Activated CD8-positive, alpha-beta T cell treated with anti-CD3 and anti-CD28 coated beads, Interleukin-2, amount 10 ng/mL, durations not matched to agents 7 days and 5 days (primary cell): ENCODE results near the gene ARFGAP1. TPM values are rescaled to one million over a fixed set of nuclear protein-coding genes. Genes with fewer than 3 reads are reported as not detected.
A peak's percentile ranks its signal among the peaks of the same experiment; 100 is the strongest.

ENCODE experiments used
- ATAC-seq: fragments of 150-1000 bp; cut with Tn5 transposase; one replicate; pipeline ENCODE4 v1.10.0; 2021; ENCODE audit warnings: moderate library complexity
- CTCF ChIA-PET: fragments of 350-600 bp; sonication (Branson Sonifier 250); formaldehyde crosslinking; loops from one replicate; lab custom pipeline; 2021; ENCODE audit warnings: antibody characterized with exemption; lab: Charles Lee
- POLR2A ChIA-PET: fragments of 350-600 bp; sonication (Branson Sonifier 250); formaldehyde crosslinking; loops from one replicate; lab custom pipeline; 2021; ENCODE audit warnings: antibody characterized with exemption; lab: Charles Lee
- DNase-seq: peaks from one replicate; pipeline ENCODE4 v3.0.0-alpha.2; 2020
- H3K27ac Mint-ChIP-seq: one replicate; pipeline ENCODE4 v1.8.0; 2021; ENCODE audit warnings: mild to moderate bottlenecking, mixed read lengths
- H3K27me3 Mint-ChIP-seq: one replicate; pipeline ENCODE4 v1.8.0; 2021; ENCODE audit warnings: low read depth, mixed read lengths
- H3K36me3 Mint-ChIP-seq: one replicate; pipeline ENCODE4 v1.8.0; 2021; ENCODE audit warnings: low read depth, mixed read lengths
- H3K4me1 Mint-ChIP-seq: one replicate; pipeline ENCODE4 v1.8.0; 2021; ENCODE audit warnings: low read depth, mixed read lengths
- H3K4me3 Mint-ChIP-seq: one replicate; pipeline ENCODE4 v1.8.0; 2021; ENCODE audit warnings: mild to moderate bottlenecking, mixed read lengths
- H3K9me3 Mint-ChIP-seq: one replicate; pipeline ENCODE4 v1.8.0; 2022; ENCODE audit warnings: mixed read lengths; ENCODE audit not compliant: insufficient read depth
- total RNA-seq, 2 experiments: library from RNA; stranded (reverse); gene quantifications; one replicate each; pipeline ENCODE4 v1.2.3, GENCODE V29; 2021

The ARFGAP1 gene
- total RNA-seq, 2 experiments from 2014 or later = 68.7 to 75.6 TPM

GRCh38 chr20:63308218-63308911 is 35.8 kb downstream of the ARFGAP1 start:
- ChIA-PET POLR2A (interaction anchor here (0.6 kb wide), 1 partner anchor 73 kb away, joined by 3 read pairs; no protein-coding TSS in a partner anchor), CTCF (interaction anchor here (1.3 to 3.1 kb wide), 2 partner anchors 12 to 73 kb away, joined by 6 to 25 read pairs; no protein-coding TSS in a partner anchor)
- Mint-ChIP-seq H3K9me3 (no peaks in the 10 kb centered on the region), H3K36me3 (no peaks in the 10 kb centered on the region), H3K27ac (no peak overlapping the region), H3K4me3 (no peak overlapping the region), H3K27me3 (no peaks in the 10 kb centered on the region), H3K4me1 (no peaks in the 10 kb centered on the region)
- DNase-seq = no peak
- ATAC-seq = no peak

GRCh38 chr20:63309261-63310071 is 36.9 kb downstream of the ARFGAP1 start:
- Mint-ChIP-seq H3K4me3 (no peak overlapping the region), H3K27me3 (no peaks in the 10 kb centered on the region), H3K9me3 (no peaks in the 10 kb centered on the region), H3K27ac (no peak overlapping the region), H3K4me1 (no peaks in the 10 kb centered on the region), H3K36me3 (no peaks in the 10 kb centered on the region)
- DNase-seq (peak; percentile 41), ATAC-seq (no peak)
- ChIA-PET POLR2A (no interaction called here), CTCF (interaction anchor here (0.6 to 3.1 kb wide), 6 partner anchors 13 to 72 kb away, joined by 3 to 25 read pairs (median 5); partner anchors contain the start of gene ARFGAP1)

GRCh38 chr20:63310265-63310991 is 37.8 kb downstream of the ARFGAP1 start:
- ChIA-PET POLR2A (no interaction called here), CTCF (interaction anchor here (1.0 to 3.1 kb wide), 4 partner anchors 17 to 71 kb away, joined by 4 to 25 read pairs (median 6); partner anchors contain the start of gene ARFGAP1)
- no peak for ATAC-seq
- no peak overlapping the region for H3K4me3 Mint-ChIP-seq
- no peaks in the 10 kb centered on the region for H3K4me1 Mint-ChIP-seq
- H3K36me3 Mint-ChIP-seq = no peaks in the 10 kb centered on the region
- no peak overlapping the region for H3K27ac Mint-ChIP-seq
- H3K27me3 Mint-ChIP-seq = no peaks in the 10 kb centered on the region
- H3K9me3 Mint-ChIP-seq = no peaks in the 10 kb centered on the region
- DNase-seq = no peak

GRCh38 chr20:63311186-63311832 is 38.7 kb downstream of the ARFGAP1 start:
- ATAC-seq = no peak
- POLR2A ChIA-PET = no interaction called here
- H3K4me3 Mint-ChIP-seq = no peak overlapping the region
- H3K4me1 Mint-ChIP-seq = no peaks in the 10 kb centered on the region
- H3K27me3 Mint-ChIP-seq = no peaks in the 10 kb centered on the region
- H3K36me3 Mint-ChIP-seq = no peaks in the 10 kb centered on the region
- DNase-seq = no peak
- no peak overlapping the region for H3K27ac Mint-ChIP-seq
- H3K9me3 Mint-ChIP-seq = no peaks in the 10 kb centered on the region
- CTCF ChIA-PET = interaction anchor here (3.1 kb wide), 1 partner anchor 70 kb away, joined by 25 read pairs; no protein-coding TSS in a partner anchor

- H3K4me3 Mint-ChIP-seq = no peak overlapping the region
- H3K36me3 Mint-ChIP-seq = no peaks in the 10 kb centered on the region
- no peak overlapping the region for H3K27ac Mint-ChIP-seq
- no peaks in the 10 kb centered on the region for H3K9me3 Mint-ChIP-seq
- H3K27me3 Mint-ChIP-seq = no peaks in the 10 kb centered on the region
- ChIA-PET CTCF (no interaction called here), POLR2A (no interaction called here)
- ATAC-seq = no peak
- no peak for DNase-seq
- H3K4me1 Mint-ChIP-seq = no peaks in the 10 kb centered on the region
Observed at GRCh38 chr20:63311833-63312243, 39.2 kb downstream of the ARFGAP1 start.

- no peaks in the 10 kb centered on the region for H3K36me3 Mint-ChIP-seq
- ChIA-PET POLR2A (interaction anchor here (0.9 kb wide), 1 partner anchor 918 kb away, joined by 4 read pairs; no protein-coding TSS in a partner anchor), CTCF (no interaction called here)
- H3K4me3 Mint-ChIP-seq = no peak overlapping the region
- H3K9me3 Mint-ChIP-seq = no peaks in the 10 kb centered on the region
- no peak for ATAC-seq
- H3K4me1 Mint-ChIP-seq = no peaks in the 10 kb centered on the region
- no peak for DNase-seq
- no peak overlapping the region for H3K27ac Mint-ChIP-seq
- H3K27me3 Mint-ChIP-seq = no peaks in the 10 kb centered on the region
Observed at GRCh38 chr20:63312273-63312672, 39.7 kb downstream of the ARFGAP1 start.

GRCh38 chr20:63312690-63313348 is 40.2 kb downstream of the ARFGAP1 start:
- POLR2A ChIA-PET = interaction anchor here (0.9 kb wide), 1 partner anchor 919 kb away, joined by 4 read pairs; no protein-coding TSS in a partner anchor
- Mint-ChIP-seq H3K4me1 (no peaks in the 10 kb centered on the region), H3K27me3 (no peaks in the 10 kb centered on the region), H3K4me3 (no peak overlapping the region), H3K27ac (no peak overlapping the region), H3K36me3 (no peaks in the 10 kb centered on the region), H3K9me3 (no peaks in the 10 kb centered on the region)
- no peak for ATAC-seq
- no peak for DNase-seq
- CTCF ChIA-PET = no interaction called here

GRCh38 chr20:63313349-63314014 is 40.9 kb downstream of the ARFGAP1 start:
- CTCF ChIA-PET = no interaction called here
- no peak overlapping the region for H3K27ac Mint-ChIP-seq

GRCh38 chr20:63314015-63314471 is 41.4 kb downstream of the ARFGAP1 start:
- Mint-ChIP-seq H3K9me3 (no peaks in the 10 kb centered on the region), H3K27ac (no peak overlapping the region), H3K36me3 (no peaks in the 10 kb centered on the region), H3K4me1 (no peaks in the 10 kb centered on the region), H3K4me3 (no peak overlapping the region), H3K27me3 (no peaks in the 10 kb centered on the region)
- DNase-seq (no peak), ATAC-seq (no peak)
- POLR2A ChIA-PET = no interaction called here
- CTCF ChIA-PET = no interaction called here

More at GRCh38 chr20:63313349-63314014, 40.9 kb downstream of the ARFGAP1 start:
- ATAC-seq (no peak), DNase-seq (no peak)
- POLR2A ChIA-PET = no interaction called here
- Mint-ChIP-seq H3K36me3 (no peaks in the 10 kb centered on the region), H3K4me1 (no peaks in the 10 kb centered on the region), H3K4me3 (no peak overlapping the region), H3K27me3 (no peaks in the 10 kb centered on the region), H3K9me3 (no peaks in the 10 kb centered on the region)

- ATAC-seq (no peak), DNase-seq (no peak)
- no peak overlapping the region for H3K27ac Mint-ChIP-seq
- no peaks in the 10 kb centered on the region for H3K9me3 Mint-ChIP-seq
- H3K36me3 Mint-ChIP-seq = no peaks in the 10 kb centered on the region
- POLR2A ChIA-PET = no interaction called here
- CTCF ChIA-PET = no interaction called here
- no peaks in the 10 kb centered on the region for H3K27me3 Mint-ChIP-seq
- H3K4me1 Mint-ChIP-seq = no peaks in the 10 kb centered on the region
- H3K4me3 Mint-ChIP-seq = no peak overlapping the region
Observed at GRCh38 chr20:63314566-63315239, 42.1 kb downstream of the ARFGAP1 start.
